Measurements from ENCODE around the gene VCL. TPM values are rescaled to one million over a fixed set of nuclear protein-coding genes. Genes with fewer than 3 reads are reported as not detected.
"Not testable (repeated sequence)": the region's sequence is repeated elsewhere in the genome, so short reads cannot be mapped to it uniquely, and the experiment has no call there.

The VCL gene
- total RNA-seq, 1 donor from 2014 or later = 107 TPM

DNA sequence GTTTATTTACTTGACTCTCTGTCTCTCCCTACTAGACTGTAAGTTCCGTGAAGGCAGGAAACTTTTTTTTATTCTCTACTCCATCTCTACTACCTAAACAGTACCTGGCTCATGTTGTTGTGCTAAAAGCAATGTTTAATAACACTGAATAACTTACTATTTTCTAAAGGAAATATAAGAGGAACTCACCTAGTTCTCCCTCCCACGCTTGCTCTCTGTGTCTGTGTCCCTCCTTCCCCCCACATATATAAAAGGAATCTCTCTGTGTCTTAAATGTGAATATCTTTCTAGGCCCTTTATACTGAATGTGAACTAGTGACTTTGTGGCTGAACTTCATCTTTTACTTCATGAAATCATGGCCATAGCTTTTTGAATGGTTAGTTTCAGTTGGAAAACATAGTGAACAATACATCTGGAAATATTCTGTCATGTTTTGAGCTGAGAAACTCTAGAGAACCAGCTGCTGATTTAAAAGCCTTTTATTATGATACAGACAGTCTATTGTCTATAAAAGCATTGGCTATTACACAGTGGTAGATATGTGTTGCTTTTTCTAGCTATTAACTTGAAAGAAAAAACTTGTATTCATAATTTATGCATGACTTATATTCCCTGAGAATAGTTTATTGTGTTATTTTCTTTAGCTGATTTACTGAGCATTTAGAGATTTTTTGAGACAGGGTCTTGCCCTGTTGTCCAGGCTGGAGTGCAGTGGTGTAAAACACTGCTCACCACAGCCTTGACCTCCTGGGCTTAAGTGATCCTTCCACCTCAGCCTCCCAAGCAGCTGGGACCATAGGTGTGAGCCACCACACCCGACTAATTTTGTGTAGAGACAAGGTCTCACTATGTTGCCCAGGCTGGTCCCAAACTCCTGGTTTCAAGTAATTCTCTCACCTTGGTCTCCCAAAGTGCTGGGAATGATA lies 42.5 kb downstream of the VCL start:
- no peak for DNase-seq

DNA sequence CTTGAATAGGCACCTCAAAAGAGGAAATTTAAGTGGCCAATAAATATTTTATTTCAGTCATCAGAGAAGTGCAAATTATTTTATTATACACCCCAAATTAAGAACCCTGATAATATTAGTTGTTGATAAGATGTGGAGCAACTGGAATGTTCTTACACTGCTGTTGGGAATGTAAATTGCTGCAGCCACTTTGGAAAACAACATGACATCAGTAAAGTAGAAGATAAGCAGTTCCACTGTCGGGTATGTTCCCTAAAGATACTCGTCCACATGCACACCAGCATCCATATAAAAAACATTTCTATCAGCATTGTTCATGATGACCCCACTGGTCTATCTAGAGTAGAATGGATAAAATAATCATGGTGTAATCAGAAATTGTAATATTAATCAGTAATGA lies 46.5 kb downstream of the VCL start:
- DNase-seq = no peak

DNA sequence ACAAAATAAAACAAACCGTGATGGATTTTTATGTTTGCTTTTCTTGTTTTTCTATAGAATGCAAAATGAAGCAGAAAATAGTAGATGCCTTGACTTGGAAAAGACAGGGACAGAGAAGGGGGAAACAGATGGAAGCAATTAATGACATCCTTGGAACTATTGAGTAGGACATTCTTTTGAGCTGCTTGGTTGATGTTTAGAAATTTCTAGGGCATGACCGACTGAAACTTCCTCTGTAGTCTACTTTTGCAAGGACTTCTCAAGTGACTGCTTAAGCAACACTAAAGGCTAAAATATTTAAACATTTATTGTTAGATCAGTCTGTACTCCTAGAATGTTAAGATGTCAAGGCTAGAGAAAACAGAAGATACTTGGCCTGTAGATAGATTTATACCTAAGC lies 49.4 kb downstream of the VCL start:
- peak; percentile 33 for DNase-seq

DNA sequence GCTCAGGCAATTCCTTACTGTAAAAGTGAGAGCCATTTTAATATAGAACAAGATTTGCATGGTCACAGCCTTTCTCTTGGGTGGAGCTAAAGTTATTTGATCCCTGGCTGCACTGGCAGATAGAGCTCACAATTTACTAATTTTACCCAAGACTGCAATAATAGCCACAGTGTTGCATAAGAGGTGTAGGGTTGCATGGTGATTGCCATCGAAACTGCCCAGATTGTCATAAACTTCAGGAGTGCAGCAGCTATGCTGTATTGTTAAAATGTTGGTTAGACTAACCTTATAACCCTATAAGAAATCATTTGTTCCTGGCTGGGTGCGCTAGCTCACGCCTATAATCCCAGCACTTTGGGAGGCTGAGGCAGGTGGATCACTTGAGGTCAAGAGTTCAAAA lies 50.0 kb downstream of the VCL start:
- DNase-seq = no peak

DNA sequence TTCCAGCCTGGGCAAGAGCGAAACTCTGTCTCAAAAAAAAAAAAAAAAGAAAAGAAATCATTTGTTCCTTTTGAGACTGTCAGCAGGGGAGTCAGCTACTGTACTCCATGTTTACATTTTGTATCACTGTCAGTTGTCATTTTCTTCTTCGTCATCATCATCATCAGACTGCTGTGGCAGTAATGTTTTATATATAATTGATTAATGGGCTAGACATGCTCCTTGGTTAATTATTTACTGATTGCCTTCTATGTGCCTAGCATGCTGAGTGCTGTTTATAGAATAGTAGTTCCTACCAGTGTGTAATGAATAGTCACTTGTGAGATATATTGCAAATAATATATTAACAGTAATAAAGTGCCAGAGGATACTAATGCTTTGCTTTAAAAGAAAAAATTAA lies 50.5 kb downstream of the VCL start:
- DNase-seq = no peak

DNA sequence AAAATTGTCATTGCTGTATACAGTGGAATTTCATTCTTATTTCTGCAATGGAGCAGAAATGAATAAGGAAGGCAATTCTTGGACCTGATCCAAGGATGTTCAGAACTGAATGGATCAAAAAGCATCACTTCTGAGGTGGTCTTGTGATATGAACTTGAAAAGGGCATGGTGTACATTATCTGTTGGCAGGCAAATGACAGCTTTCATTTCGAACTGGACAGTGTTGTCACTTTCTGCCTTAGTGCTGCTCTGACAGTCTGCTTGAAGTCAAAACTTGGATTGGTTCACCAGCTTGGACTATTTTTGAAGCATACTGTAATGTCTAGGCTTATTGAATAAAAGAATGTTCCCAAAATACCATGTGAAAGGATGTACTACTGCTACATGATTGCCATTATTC lies 52.0 kb downstream of the VCL start:
- no peak for DNase-seq

DNA sequence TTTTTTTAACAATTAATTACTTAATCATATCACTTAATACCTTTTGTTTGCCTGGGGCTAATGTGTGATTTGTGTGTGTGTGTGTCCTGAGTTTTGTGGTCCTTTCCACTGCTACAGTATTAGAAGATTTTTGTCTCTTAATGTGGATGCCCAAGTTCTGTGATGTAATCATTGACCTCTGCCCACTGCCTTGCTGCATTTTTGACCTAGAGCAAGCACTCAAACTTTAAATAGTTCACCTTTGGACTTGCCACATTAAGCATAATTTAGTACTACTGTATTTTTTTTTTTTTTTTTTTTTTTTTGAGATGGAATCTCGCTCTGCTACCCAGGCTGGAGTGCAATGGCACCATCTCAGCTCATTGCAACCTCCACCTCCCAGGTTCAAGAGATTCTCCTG lies 52.7 kb downstream of the VCL start:
- DNase-seq = no peak

DNA sequence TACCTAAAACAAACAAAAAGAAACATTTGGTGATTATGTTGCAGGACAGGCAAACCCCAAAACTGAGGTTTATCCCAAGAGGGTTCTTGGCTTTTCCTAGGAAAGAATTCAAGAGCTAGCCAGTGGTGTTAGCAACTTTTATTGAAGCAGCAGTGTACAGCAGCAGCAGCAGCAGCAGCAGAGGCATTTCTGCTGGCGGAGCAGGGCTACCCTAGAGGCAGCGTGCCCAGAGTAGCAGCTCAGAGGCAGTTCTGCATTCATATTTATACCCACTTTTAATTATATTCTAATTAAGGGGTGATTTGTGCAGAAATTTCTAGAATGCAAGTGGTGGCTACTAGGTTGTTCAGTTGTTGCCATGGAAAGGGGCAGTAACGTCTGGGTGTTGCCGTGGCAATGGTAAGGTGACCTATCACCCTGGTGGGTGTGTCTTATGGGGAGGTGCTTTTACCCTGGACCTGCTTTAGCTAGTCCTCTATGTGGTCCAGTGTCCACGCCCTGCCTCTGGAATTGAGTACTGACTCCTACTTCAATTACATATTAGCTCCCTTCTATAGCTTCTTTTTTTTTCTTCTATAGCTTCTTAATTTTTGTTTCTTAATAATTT lies 53.9 kb downstream of the VCL start:
- no peak for DNase-seq

DNA sequence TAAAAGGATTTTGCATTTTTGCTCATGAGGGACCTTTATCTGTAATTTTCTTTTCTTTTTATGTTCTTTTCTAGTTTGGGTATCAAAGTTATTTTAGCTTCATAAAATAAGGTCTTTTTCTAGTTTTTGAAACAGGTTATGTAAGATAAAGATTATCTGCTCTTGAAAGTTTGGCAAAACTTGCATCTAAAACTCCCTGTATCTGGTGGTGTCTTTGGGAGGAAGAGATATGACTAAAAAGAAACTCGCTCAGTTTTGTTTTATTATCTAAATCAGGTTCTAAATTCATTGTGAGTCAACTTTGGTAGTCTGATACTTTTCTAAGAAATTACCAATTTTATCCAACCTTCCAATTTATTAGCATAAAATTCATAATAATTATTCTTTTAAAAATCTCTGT lies 55.1 kb downstream of the VCL start:
- no peak for DNase-seq

DNA sequence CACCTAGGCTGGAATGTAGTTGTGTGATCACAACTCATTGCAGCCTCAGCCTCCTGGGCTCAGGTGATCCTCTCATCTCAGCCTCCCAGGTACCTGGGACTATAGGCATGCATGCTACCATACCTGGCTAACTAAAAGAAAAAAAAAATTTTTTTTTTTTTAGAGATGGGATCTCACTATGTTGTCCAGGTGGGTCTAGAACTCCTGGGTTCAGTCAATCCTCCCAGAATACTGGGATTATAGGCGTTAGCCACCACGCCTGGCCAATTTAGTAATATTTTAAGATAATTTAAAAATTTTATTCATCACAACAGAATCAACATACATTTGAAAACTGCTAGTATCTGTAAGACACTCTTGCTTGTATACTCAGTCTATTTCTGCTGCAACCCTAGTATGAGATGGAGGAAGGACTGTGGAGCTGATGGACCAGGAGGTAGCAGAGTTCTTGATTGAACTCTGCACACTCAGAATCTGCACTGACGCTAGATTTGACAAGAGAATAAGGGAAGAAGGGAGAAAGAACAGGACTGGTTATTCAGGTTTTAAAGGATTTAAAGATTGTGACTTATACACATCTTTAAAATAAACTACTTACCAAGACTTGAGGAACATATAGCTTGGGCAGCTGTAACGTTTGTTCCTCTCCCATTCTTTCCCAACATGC lies 57.6 kb downstream of the VCL start:
- no peak for DNase-seq

DNA sequence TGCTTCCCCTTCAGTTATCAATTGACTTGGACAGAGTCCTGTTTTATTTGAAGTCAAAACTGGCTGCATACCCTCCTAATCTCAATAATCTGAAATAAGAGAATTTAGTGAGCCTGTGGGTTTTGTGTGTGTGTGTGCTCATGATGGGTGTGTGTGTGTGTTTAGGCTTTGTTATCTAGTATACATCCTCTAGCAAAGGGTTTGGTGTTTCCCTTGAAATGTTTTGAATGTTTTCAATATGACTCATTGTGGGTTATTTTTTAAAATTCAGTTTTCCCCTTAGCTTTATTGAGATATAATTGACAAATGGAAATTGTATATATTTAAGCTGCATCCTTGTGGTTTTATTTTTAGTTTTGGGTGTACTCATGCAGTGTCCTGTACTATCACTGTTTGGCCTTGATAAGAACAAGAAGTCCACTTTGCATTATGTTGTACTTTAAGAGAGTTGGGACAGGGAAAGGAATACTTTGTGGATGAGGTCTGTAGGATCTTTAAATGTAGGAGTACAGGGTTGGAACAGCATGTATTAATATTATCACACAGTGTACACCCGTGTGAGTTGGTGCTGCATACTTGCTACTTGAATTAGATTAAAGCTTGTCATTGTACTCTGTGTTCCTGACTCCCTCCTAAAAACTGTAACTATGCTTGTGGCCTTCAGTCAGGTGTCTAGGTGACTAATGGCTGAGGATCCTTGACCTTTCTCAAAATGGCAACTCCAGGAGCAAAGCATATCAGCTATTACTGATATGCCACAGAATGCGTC lies 58.3 kb downstream of the VCL start:
- DNase-seq = peak; percentile 70

DNA sequence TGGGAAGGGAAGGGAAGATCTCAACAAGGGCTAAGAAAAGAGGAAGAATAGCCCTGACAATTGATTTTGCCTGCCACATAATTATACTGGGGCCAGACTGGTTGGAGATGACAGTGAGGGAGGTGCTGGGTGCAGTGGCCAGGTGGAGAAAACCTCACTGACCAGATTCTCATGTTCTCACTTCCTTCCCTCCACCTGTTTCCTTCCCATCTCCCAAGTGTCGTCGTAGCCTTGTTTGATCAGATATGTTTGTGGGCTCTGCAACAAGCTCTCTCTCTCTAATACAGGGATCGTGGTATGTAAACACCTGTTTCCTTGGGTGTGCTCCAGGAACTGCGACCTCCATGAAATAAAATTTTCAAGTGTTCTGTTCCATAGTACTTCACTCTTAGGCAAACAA lies 60.2 kb downstream of the VCL start:
- DNase-seq = peak; percentile 62

DNA sequence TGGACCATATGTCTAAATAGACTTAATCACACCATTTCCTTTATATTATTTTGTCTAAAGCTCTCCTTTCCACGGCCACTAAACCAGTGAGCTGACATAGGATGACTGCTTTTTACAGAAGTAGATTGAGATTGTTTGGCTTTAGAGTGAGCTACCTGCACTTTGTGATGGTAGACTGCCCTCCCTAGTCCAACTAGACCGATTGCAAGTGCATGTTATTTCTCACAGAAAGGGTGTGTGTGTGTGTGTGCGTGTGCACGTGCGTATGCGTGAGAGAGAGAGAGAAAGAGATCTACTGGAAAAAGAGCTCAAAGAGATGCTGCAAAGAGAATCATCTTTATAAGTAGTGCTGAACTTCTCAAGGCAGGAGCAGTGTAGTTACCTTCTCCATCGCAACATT lies 60.7 kb downstream of the VCL start:
- DNase-seq = peak; percentile 60

DNA sequence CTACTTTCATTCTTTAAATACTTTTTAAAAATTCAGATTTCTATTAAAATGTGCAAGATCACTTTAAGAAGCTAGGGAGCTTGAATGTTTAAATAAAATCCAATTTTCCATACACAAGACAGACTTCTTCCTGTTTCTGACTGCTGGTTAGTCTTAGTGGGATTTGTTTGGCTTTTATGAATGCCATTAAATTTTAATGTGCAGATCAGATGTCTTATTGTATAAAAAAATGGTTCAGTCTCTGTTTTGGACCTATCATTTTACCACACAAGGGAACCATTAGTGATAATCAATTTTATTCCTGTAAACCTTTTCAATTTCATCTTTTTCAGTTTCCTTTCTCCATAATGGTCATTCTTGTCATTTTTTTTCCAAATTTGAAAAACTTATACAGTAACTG lies 63.2 kb downstream of the VCL start:
- DNase-seq = no peak

DNA sequence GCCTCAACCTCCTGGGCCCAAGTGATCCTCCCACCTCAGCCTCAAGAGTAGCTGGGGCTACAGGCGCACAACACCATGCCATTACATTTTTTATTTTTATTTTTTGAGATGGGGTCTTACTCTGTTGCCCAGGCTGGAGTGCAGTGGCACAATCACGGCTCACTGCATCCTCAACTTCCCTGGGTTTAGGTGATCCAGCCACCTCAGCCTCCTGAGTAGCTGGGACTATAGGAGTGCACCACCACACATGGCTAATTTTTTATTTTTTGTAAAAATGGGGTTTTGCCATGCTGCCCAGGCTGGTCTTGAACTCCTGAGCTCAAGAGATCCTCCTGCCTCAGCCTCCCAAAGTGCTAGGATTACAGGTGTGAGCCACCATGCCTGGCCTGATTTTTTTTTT lies 64.1 kb downstream of the VCL start:
- DNase-seq = not testable (repeated sequence)

DNA sequence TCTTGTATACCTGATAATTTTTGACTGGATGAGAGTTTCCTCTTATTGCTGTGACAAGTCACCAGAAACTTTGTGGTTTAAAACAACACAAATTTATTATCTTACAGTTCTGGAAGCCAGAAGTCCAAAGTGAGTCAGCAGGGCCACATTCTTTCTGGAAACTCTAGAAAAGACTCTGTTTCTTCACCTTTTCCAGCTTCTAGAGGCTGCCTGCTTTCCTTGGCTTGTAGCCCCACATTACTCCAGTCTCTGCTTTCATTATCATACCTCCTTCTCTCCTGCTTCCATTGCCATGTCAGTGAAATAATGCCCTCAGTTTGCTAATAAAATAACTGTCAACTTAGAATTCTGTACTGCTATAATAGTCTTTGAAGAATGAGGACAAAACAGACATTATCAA lies 65.3 kb downstream of the VCL start:
- no peak for DNase-seq

DNA sequence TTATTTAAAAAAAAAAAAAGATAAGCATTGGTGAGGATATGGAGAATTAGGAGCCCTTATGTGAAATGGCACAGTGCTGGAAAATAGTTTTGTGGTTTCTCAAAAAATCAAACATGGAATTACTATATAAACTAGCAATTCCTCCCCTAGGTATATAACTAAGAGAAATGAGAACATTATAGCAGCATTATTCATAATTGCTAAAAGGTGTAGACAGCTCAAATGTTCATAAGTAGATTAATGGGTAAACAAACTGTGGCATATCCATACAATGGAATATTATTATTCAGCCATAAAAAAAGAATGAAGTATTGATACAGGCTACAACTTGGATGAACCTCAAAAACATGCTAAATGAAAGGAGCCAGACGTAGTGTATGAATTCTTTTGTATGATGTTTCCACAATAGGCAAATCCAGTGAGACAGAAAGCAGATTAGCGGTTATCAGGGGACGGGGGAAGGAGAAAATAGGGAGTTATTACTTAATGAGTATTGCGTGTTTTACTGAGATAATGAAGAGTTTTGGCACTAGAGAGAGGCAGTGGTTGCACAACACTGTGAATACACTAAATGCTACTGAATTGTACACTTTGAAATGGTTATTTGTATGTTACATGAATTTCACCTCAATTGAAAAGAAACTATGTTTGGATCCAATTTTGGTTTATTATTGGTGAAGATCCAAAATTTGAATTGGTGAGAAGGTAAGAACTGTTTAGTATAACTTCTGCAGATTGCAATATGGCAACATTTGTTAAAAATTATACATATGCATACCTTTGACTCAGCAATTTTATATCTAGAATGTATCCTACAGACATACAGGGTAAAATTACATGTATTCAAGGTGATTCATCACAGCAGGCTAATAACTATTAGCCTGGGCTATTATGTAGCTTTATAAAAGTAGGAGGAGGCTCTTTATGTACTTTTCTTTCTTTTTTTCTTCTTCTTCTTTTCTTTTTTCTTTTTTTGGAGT lies 69.7 kb downstream of the VCL start:
- no peak for DNase-seq

DNA sequence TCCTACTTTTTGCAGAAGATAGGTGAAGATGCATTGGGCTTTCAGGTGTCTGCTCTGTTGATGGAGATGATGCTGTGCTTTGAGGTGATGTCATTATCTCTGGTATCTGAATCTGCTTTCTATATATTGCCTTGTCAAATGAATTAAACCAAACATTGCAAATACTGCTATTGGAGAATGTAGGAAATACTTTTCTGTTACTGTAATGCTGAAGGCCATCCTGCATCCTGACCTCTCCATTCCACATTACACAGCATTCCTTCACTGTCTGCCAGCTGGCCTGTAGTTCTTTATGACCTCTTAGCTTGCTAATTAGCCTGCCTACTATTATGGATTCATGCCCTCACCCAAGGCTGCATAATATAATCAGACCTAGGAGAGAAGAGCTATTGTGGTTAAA lies 73.2 kb downstream of the VCL start:
- DNase-seq = peak; percentile 95

DNA sequence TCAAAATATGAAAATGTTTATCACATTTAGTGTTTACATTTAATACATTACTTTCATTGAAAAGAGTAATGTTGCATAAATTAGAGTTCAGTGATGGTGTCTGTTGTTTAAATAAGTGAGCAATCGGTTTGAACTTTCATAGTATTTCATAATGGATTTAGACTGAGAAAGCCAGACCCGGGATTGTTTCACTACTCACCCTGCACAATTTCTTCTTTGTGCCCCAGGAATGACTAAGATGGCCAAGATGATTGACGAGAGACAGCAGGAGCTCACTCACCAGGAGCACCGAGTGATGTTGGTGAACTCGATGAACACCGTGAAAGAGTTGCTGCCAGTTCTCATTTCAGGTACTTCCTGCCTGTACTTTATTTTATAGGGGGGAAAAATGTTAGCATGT lies 74.6 kb downstream of the VCL start:
- DNase-seq = peak; percentile 31

DNA sequence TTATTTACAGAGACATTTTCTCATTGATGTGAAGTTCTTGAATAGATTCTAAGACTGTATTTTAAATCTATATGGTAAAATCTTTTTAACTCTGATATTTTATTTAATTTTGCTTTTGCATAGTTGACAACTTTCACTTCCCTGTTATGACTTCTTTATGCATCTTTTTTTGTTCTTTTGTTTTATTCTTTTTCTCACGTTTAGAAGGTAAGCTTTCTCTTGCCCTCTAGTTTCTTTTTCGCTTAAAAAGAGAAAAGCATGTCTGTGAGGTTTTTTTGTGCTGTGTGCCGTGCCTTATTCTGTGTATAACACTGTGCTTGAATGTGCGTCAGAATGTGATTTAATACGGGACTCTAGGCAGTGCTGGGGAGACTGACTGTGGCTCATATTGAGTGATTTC lies 78.0 kb downstream of the VCL start:
- DNase-seq = no peak

DNA sequence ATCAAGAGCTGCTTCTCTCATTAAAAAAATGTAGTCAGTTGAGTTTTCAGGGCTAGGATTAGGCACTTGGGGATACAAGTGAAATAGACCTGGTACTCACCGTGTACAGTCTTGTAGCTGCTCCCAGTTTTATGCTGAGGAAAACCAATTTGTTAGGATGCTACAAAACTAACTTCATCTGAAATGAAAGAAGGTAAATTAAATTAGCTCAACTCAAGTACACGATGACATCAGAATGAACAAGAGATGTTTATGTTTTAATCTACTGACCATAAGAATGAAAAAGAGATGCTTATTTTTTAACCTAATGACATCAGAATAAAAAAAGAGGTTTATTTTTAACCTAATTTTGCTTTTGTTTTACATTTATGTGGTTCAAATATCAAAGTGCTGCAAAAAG lies 79.0 kb downstream of the VCL start:
- no peak for DNase-seq

DNA sequence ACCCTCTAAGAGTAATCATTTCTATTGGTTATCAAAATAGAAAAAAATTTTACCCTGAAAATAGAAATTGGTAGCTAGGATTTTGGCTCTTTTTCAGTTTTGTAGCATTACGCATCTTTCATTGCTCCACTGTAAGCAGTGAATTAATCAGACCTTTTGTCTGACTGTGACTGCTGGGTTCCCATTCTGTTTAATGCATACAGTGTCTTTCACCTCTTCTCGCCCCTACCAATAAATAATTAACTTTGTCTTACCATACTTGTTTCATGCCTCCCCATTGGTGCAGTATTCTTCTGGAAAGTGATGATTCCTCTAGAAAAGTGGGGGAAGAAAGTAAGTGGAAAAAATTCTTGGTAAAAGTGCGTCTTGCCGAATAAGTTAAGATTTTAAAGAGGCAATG lies 79.5 kb downstream of the VCL start:
- no peak for DNase-seq
